OCI-LY1 (cell line): ENCODE data around the gene ADAM8.

ENCODE experiments used
- CTCF ChIP-seq: fragments of 200-600 bp; sonication (generic), shearing (Covaris generic); IDR thresholded peaks from 2 replicates; pipeline ENCODE4 v1.5.1; 2017; ENCODE audit warnings: mild to moderate bottlenecking, antibody characterized with exemption, low read length, moderate library complexity, mixed read lengths
- EZH2 ChIP-seq: fragments of 200-600 bp; sonication (generic), shearing (Covaris generic); IDR thresholded peaks from 2 replicates; pipeline ENCODE4 v1.8.0; 2017; ENCODE audit warnings: borderline replicate concordance, mixed run types, mild to moderate bottlenecking, antibody characterized with exemption, low read length, moderate library complexity, mixed read lengths

GRCh38 chr10:133310789-133311188 lies 34.1 kb upstream of the ADAM8 start:
- no peak for TF ChIP-seq EZH2
- no peak for TF ChIP-seq CTCF
